GM18507 (cell line): ENCODE results near the gene CDC45.
A peak's percentile ranks its signal among the peaks of the same experiment; 100 is the strongest.

Source experiments
- DNase-seq: peaks from one replicate; pipeline ENCODE4 v3.0.0; 2011; ENCODE audit warnings: low read depth; ENCODE audit not compliant: insufficient read length; ENCODE audit errors: extremely low spot score
- FAIRE-seq: peaks from 2 replicates; lab custom pipeline; 2011; peaks lifted over from hg19 to GRCh38; lab: Jason Lieb, UNC

The CDC45 gene

GRCh38 chr22:19447330-19448075 lies 32.2 kb upstream of the CDC45 start, which contains the start of gene C22orf39:
TSS of gene C22orf39 (minus strand) at chr22:19447711. CDS start at chr22:19447688, 23 bp downstream.
- peak; percentile 93 for FAIRE-seq
- DNase-seq = peak; percentile 93

GRCh38 chr22:19448076-19448607 lies 31.6 kb upstream of the CDC45 start:
- FAIRE-seq (no peak), DNase-seq (peak; percentile 58)

DNA sequence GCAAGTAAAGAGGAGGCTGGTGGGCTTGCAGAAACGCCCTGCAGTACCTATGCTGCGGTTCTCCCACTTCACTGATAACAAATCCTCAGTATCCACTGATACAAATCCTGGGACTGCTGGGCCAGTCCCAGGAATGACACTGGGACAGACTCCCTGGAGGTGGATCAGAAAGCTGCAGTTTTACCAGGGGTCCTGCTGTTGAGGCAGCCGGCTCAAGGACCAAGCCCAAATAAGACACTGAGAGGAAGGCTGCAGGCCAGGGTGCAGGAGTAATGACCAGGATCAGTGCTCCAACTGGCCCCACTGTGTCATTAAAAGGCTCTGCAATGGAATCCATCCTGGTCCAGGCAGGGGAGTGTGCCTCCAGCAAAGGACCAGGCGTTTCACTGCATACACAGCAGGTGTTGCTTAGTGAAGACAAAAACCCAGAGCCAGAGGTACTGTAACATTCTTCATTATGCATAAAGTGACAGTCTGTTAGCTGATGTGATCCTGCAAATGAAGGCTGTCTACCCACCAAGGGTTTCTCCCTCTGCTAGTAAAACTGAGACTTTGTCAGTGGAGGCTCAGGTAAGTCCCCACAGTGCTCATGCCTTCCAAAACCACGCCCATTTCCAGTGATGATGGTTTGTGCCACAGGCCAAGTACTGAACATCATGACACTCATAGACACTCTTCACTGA lies 30.8 kb upstream of the CDC45 start:
- FAIRE-seq (peak; percentile 41), DNase-seq (no peak)

DNA sequence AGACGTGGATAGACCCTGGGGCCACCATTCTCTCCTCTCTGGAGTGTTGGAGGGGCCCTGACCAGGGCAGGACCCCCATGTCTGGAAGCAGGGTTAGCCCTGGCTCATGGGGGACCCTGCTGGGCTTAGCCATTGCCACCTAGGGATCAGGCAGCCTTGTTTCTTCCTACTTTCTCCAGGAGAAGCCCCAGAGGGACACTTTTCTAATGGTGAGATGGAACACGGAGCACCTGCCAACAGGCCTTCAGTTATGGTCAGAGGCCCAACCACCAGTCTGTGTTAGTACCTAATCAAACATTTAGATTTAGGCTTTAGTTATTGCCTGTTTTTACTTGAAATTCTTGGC lies 30.3 kb upstream of the CDC45 start:
- DNase-seq = no peak
- FAIRE-seq = no peak

DNA sequence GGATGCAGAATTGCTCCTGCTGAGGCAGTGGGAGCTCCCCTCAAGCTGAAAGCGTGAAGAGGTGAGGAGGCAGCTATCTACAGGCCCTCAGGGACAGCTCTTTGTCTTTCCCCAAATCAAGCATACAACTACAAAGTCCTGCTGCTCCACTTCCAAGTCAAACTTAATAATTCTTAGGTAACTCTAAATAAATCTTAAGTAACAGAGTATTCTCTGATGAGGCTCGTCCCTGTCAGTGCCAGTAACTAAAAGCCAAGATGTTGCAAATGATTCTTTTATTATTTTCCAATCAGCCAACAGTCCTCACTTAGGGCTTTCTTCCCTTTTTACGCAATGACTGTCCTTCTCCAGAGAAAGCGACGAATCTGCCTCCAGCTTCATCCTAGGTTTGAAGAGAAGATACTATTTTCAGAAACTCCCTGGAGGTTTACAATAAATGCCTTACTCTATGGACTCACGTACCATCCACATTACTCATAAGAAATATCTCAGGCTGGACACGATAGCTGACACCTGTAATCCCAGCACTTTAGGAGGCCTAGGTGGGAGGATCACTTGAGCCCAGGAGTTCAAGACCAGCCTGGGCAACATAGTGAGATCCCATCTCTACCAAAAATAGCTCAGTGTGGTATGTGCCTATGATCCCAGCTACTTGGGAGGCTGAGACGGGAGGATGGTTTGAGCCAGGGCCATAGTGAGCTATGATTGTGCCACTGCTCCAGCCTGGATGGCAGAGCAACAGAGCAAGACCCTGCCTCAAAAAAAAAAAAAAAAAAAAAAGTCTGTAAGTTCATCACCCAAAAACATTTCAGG lies 29.2 kb upstream of the CDC45 start:
- DNase-seq = no peak
- no peak for FAIRE-seq

- no peak for FAIRE-seq
- DNase-seq = no peak
Measured at GRCh38 chr22:19451570-19451969, 28.1 kb upstream of the CDC45 start.

- no peak for FAIRE-seq
Measured at GRCh38 chr22:19453718-19454117, 26.0 kb upstream of the CDC45 start.

DNA sequence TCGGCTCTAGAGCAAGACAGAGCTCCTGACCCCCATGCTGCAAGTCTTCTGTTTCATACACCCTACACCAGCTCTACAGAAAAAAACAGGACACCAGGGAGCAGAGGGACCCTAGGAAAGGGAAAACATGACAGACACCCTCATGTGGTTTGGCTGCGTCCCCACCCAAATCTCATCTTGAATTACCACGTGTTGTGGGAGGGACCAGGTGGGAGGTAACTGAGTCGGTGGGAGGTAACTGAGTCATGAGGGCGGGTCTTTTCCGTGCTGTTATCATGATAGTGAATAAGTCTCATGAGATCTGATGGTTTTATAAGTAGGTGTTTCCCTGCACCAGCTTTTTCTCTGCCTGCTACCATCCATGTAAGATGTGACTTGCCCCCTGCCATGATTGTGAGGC lies 25.6 kb upstream of the CDC45 start:
- DNase-seq = no peak
- FAIRE-seq = no peak

More at GRCh38 chr22:19453718-19454117, 26.0 kb upstream of the CDC45 start:
- DNase-seq = no peak

DNA sequence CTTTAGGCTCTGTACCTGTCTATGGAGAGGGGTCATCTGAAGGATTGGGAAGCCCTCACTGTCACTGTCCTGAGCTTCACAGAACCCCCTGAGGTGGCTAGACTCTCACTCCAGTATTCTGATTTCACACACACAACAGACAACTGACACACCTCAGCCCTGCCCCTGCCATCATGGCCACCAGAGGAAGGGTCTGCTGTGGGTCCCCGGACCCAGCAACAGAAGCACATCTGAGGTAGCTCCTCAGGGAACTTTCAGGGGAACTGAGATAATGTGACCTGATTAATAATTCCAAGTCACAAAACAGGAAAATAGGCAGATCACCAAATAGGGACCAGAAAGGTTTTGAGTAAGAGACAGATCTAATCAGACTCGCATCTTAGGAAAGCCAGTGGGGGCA lies 24.7 kb upstream of the CDC45 start:
- no peak for DNase-seq
- no peak for FAIRE-seq

- DNase-seq (no peak), FAIRE-seq (no peak)
Measured at GRCh38 chr22:19455585-19456370, 23.9 kb upstream of the CDC45 start.

DNA sequence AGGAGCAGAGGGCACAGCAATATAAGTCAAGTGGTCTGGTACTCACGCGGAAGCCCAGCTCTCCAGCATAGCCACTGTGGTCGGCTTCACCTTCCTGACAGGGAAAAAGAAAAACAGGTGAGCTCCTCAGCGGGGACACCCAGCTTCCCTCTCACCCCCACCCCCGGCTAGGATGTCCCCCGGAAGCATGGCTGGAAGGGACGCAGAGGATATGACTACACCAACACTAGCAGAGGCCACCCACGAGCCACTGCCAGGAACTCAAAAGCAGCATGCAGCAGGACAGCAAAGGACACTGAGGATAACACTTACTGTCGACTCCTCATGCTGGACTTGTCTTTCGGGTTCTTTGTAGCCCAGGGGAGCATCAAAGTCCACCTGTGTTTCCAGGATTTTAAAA lies 23.2 kb upstream of the CDC45 start:
- no peak for FAIRE-seq
- no peak for DNase-seq

GRCh38 chr22:19457828-19458428 lies 21.8 kb upstream of the CDC45 start:
- DNase-seq (no peak), FAIRE-seq (no peak)

GRCh38 chr22:19460036-19460435 lies 19.7 kb upstream of the CDC45 start:
- DNase-seq = no peak

DNA sequence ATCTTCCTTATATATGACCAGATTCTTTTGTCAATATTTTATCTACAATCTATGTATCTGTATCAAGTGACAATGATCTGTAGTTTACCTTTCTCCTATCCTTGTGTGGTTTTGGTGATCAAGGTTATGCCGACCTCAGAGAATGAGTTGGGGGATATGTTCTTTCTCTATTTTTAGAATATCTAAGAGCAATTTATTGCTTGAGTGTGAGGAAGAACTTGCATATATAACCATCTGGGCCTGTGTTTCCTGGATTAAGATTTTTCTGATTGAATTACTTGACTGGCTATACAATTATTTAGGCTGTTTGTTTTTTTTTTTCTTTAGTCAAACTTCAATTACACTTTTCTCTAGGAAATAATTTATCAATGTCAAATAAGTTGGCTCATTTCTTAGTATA lies 18.2 kb upstream of the CDC45 start:
- FAIRE-seq = no peak

More at GRCh38 chr22:19460036-19460435, 19.7 kb upstream of the CDC45 start:
- FAIRE-seq = no peak

DNA sequence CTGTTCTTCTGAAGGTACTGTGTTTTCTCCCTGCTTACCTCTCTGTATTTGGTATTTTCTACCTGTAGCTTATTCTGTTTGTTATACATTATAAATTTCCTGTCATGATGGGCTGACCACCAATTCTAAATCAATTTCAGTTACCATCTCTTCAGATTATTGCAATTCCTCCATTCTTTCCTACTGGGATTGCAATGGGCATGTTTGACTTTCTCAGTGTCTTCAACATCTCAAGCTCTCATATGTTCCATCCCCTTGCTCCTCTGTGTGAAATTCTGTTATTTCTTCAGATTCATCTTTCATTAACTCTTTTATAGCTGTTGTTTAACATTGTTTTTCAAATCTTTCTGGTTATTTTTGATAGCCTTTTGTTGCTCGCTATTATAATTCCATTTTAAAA lies 16.7 kb upstream of the CDC45 start:
- DNase-seq = no peak
- FAIRE-seq = no peak

More for the DNA sequence above, 18.2 kb upstream of the CDC45 start:
- no peak for DNase-seq

DNA sequence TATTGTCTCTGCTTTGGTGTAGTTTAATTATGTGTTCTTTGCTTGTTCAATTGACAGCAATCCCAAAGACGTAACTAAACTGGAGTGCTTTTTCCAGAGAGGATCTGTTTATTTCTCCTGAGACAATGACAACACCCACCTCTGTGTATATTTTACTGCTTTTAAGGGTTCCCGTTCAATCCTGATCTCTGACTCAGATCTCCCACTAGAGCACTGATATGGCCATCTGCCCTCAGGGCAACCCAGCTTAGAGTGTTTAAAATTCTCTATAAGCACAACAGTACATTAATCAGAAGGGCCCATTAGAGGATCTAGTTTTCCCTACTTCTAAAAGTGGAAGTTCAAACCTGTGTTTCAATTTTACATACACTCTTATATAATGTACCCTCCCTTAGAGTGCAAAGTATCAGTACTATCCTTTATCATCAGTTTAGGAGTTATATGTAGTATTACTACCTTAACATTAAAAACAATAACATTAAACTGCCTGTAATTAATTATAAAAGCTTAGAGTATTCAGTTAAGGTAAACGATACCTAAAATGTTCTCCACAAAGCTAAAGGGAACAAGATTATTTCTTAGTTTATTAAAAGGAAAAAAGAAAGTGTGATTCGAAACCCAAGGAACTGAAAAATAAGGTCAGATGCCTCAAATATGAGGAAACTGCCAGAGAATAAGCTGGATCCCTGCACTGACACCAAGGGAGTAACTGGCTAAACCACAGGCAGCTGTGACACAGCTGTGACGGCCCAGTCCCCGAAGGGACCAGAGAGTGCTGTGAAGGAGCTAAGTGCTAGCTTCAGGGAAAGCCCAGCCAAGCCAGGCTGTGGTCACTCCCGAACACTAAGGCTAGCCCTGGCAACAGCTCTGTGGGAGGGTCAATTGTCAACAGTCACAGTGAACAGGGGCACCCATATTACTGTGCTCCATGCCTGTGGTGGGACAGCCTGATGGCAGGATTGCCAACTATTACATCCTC lies 15.9 kb upstream of the CDC45 start:
- FAIRE-seq = no peak
- DNase-seq = no peak

GRCh38 chr22:19464546-19464945 lies 15.2 kb upstream of the CDC45 start:
- DNase-seq (no peak), FAIRE-seq (no peak)

DNA sequence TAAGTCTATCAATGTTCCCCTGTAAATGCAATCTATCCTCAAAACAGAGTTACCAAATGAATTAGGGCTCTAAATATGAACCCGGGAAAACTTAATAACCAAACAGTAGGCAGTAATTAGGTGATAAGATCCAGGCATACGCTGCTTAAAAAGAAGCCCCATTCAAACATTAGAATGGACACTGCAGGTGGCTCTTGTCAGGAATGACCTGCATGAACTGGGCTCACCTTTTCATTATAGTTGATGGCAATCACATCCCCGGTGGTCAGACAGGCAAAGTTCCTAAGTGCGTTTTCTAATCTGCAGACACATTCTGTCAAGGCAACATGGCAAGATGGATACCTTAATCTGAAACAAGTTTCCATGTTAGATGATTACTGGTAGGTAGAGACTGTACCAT lies 14.7 kb upstream of the CDC45 start:
- FAIRE-seq = no peak
- DNase-seq = no peak
